Uterus (tissue), 4 donors: Measurements from ENCODE around the gene PDXP. TPM values are rescaled to one million over a fixed set of nuclear protein-coding genes. Genes with fewer than 3 reads are reported as not detected.

Experiments used
- DNase-seq, 2 donors: peaks; one replicate each; pipeline ENCODE4 v3.0.0-alpha.2; 2019 to 2020
- H3K27ac ChIP-seq, 2 donors: fragments of 200-600 bp; sonication (generic); 1 replicate in 1 of 2; 2 replicates in 1 of 2; pipeline ENCODE4 v1.5.1; 2016 to 2018
- H3K27me3 ChIP-seq, 2 donors: fragments of 200-600 bp; sonication (generic); one replicate each; pipeline ENCODE4 v1.5.1; 2018 to 2019; ENCODE audit warnings: control low read depth in 1 of 2
- H3K36me3 ChIP-seq, 2 donors: fragments of 200-600 bp; sonication (generic); one replicate each; pipeline ENCODE4 v1.5.1; 2019; ENCODE audit warnings: control low read depth in 1 of 2
- H3K4me1 ChIP-seq, 2 donors: fragments of 200-600 bp; sonication (generic); one replicate each; pipeline ENCODE4 v1.5.1; 2018 to 2019; ENCODE audit warnings: control low read depth in 1 of 2
- H3K4me3 ChIP-seq, 2 donors: fragments of 200-600 bp; sonication (generic); 1 replicate in 1 of 2; 2 replicates in 1 of 2; pipeline ENCODE4 v1.5.1; 2018 to 2019; ENCODE audit warnings: mild to moderate bottlenecking in 1 of 2
- H3K9me3 ChIP-seq, 2 donors: fragments of 200-600 bp; sonication (generic); one replicate each; pipeline ENCODE4 v1.5.1; 2019; ENCODE audit warnings: control low read depth in 1 of 2
- POLR2A ChIP-seq, 2 donors: fragments of 450-650 bp; IDR thresholded peaks; one replicate each; pipeline ENCODE4 v1.6.1; 2016; ENCODE audit warnings: antibody characterized with exemption in 2 of 2, mild to moderate bottlenecking in 1 of 2, moderate library complexity in 1 of 2
- intact Hi-C: fragments of 100-400 bp; cut with DNase I; formaldehyde crosslinking; loops from one replicate; pipeline ENCODE4 v1.15.1; 2023; ENCODE audit warnings: low total_unique reads
- total RNA-seq, 4 donors: library from RNA; depleted of rRNA in 3 of 4; stranded (reverse); fragments of >200 nt in 3 of 4; gene quantifications; one replicate each; pipeline versions ENCODE4 v1.1.0 to v1.2.4, GENCODE V29; 2014 to 2023
- TF ChIP-seq, protein P1 (sequence below), 4 experiments: fragments of 200-600 bp in 2 of 4; fragments of 450-650 bp in 2 of 4; sonication (generic) in 2 of 4; IDR thresholded peaks; one replicate each; pipeline ENCODE4 v1.5.1; 2016 to 2019; ENCODE audit warnings: antibody characterized with exemption in 4 of 4, mild to moderate bottlenecking in 2 of 4, moderate library complexity in 1 of 4
- donor health status: DM: yes; HTN: yes; CAD: no.

The PDXP gene
- total RNA-seq, 4 donors from 2014 or later = 0.88 to 10.7 (median 3.7) TPM

DNA sequence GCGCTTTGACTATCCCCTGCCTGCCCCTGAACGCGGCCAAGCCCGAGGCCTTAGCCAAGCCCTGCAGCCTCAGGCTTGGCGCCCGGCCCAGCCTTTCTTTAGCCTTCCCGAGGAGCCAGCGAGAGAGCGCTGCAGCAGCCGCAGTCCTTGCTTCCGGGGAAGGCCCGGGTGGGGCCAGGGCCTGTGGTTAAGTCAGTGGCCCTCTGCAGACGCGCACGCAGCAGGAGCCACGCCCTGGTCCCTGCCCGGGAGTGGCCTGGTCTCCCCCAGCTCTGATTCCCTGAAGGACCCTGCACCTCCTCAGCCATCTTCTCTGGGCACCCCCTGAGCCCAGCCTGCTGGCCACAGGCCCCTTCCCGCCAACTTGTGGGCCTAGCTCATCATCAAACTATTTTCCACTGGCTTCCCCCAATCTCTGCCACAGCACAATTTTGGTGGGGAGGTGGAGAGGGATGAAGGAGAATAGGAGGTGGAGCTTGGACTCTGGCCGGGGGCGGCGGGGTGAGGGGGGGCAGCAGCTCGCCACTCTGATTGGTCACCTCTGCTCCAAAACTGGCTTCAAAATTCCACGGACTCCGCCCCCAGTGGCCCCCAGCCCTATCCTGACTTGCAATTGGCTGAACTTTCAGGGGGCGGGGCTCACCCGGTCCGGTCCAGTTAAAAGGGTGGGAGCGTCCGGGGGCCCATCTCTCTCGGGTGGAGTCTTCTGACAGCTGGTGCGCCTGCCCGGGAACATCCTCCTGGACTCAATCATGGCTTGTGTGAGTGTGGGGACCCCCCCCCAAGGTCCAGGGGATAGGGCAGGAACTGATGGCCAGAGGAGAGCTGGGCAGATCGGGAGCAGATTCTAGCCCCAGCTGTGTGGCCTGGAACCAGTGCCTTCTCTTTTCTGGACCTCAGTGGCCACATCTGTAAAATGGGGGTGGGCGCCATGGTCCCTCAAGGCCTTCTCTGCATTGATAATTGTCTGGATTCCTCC lies 16.7 kb downstream of the PDXP start, which contains the start of gene LGALS1:
TSS of gene LGALS1 (plus strand) at position 686 of the 979 bp plus-strand sequence. CDS start at position 753, 67 bp downstream.
- intact Hi-C loops = no loop called here
- DNase-seq = peak; percentile 100
- TF ChIP-seq, protein P1, sequence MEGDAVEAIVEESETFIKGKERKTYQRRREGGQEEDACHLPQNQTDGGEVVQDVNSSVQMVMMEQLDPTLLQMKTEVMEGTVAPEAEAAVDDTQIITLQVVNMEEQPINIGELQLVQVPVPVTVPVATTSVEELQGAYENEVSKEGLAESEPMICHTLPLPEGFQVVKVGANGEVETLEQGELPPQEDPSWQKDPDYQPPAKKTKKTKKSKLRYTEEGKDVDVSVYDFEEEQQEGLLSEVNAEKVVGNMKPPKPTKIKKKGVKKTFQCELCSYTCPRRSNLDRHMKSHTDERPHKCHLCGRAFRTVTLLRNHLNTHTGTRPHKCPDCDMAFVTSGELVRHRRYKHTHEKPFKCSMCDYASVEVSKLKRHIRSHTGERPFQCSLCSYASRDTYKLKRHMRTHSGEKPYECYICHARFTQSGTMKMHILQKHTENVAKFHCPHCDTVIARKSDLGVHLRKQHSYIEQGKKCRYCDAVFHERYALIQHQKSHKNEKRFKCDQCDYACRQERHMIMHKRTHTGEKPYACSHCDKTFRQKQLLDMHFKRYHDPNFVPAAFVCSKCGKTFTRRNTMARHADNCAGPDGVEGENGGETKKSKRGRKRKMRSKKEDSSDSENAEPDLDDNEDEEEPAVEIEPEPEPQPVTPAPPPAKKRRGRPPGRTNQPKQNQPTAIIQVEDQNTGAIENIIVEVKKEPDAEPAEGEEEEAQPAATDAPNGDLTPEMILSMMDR (IDR thresholded peaks at IDR 0.05) = peak; percentile 16 to 54 (median 39)
- peak; percentile 47 to 74 for TF ChIP-seq POLR2A (IDR thresholded peaks at IDR 0.05)
- no peaks in the 10 kb centered on the region for H3K27me3 ChIP-seq
- peaks cover 3 to 18% of the 10 kb centered on the region in 2 donors for H3K4me1 ChIP-seq
- peak within 1 kb of the TSS; percentile 68 to 78 for H3K4me3 ChIP-seq
- no peaks in the 10 kb centered on the region for H3K9me3 ChIP-seq
- peak within 1 kb of the TSS; percentile 93 to 99 for H3K27ac ChIP-seq
- H3K36me3 ChIP-seq = no peaks in the 10 kb centered on the region

DNA sequence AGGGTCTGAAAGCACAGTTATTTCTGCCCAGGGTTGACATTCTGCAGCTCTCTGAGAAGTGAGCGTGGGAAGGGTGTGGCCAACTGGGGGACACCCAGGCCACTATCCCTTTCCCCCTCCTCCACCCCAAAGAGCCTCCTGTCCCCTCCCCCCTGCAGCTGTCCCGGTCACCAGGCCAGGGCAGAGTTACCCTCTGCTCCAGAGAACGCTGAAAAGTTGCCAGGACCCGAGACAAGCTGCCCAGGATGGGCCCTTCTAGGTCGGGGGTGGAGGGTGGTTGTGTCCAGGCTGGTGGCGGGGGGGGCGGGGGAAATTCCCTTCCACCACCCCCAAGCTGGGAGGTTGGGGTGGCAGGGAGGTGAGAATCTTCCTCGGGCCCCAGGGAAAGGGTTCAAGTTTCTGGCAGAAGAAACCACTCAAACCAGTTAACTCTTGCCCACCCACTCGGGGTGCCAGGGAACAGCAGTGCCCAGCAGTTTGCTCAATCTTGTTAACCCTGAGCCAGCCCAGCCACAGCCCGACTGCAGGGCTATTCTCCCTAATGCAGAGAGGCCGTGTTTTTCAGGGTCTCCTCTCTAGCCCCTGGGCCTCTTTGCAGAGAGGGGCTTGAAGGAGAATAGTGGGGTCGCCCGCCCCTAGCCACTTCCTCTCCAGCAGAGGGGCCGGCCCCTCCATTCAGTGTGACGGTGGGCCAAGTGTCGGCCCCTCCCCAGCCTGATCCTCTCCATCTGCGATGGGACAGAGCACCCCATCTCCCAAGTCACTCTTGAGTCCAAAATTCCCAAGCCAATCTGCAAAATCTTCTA lies 17.6 kb downstream of the PDXP start:
- peak overlapping the region; percentile 68 to 78 for H3K4me3 ChIP-seq
- no peaks in the 10 kb centered on the region for H3K27me3 ChIP-seq
- no peak for TF ChIP-seq POLR2A (IDR thresholded peaks at IDR 0.05)
- TF ChIP-seq, protein P1 (IDR thresholded peaks at IDR 0.05) = no peak
- H3K4me1 ChIP-seq = peaks cover 3 to 18% of the 10 kb centered on the region in 2 donors
- peak overlapping the region; percentile 93 to 99 for H3K27ac ChIP-seq
- no peaks in the 10 kb centered on the region for H3K36me3 ChIP-seq
- intact Hi-C loops = no loop called here
- no peaks in the 10 kb centered on the region for H3K9me3 ChIP-seq
- DNase-seq = peak; percentile 55 to 69

DNA sequence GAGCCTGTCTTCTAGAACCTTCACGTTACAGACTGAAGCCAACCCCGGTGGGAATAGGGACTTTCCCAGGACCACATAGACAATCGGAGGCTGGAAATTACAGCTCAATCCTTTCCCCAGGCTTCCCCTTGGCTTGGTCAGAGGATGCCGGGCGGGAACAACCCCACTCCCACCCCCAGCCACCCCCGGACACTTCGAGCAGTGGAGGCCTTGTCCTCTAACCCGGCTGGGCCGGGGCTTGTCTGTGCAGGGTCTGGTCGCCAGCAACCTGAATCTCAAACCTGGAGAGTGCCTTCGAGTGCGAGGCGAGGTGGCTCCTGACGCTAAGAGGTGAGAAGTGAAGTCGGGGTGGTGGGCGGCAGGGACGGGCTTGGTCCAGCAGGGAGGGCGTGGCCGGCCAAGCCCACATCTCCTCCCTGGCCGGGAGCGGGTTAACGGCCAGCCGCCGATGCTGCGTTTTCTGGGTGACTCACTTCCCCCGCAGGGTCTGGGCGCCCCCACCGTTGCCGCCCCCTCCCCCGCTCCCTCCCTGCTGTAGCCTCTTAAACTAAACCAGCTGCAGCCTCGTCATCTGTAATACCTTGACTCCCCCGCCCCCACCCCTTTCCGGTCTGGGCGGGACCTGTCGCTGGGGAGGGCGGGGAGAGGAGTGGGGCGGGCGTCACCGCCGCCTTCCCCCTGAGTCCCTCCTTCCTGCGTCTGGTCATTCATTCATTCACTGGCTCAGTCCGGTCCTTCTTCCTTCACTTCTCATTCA lies 18.4 kb downstream of the PDXP start:
- Histone ChIP-seq H3K4me1 (peaks cover 3 to 24% of the 10 kb centered on the region in 2 donors), H3K27me3 (no peaks in the 10 kb centered on the region), H3K36me3 (no peaks in the 10 kb centered on the region), H3K27ac (peak overlapping the region; percentile 93 to 99), H3K4me3 (peak overlapping the region; percentile 68 to 78), H3K9me3 (no peaks in the 10 kb centered on the region)
- peak in 1 of 2 donors; percentile 68 for TF ChIP-seq POLR2A (IDR thresholded peaks at IDR 0.05)
- TF ChIP-seq, protein P1 (IDR thresholded peaks at IDR 0.05) = no peak
- DNase-seq = peak; percentile 96 to 98
- intact Hi-C loops = no loop called here

DNA sequence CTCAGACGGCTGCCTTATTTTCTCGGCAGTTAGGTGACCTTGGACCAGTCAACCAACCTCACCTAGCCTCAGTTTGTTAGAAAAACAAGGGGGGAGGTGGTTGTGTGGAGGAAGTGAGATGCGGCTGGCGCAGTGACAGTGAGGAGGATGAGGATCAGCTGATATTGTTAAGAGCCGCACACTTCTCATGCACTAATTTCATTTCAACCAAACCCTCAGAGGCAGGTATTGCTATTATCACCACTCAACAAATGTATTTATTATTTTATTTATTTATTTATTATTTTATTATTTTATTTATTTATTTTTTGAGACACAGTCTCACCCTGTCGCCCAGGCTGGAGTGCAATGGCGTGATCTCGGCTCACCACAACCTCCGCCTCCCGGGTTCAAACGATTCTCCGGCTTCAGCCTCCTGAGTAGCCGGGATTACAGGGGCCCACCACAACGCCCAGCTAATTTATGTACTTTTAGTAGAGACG lies 19.0 kb downstream of the PDXP start:
- TF ChIP-seq POLR2A (IDR thresholded peaks at IDR 0.05) = no peak
- TF ChIP-seq, protein P1 (IDR thresholded peaks at IDR 0.05) = no peak

More for the DNA sequence above, 19.0 kb downstream of the PDXP start:
- H3K27me3 ChIP-seq = no peaks in the 10 kb centered on the region
- no peaks in the 10 kb centered on the region for H3K36me3 ChIP-seq
- intact Hi-C loops = no loop called here
- peaks cover 3 to 24% of the 10 kb centered on the region in 2 donors for H3K4me1 ChIP-seq
- no peaks in the 10 kb centered on the region for H3K9me3 ChIP-seq
- H3K4me3 ChIP-seq = peak overlapping the region; percentile 68 to 78
- H3K27ac ChIP-seq = peak overlapping the region; percentile 93 to 99
- DNase-seq = no peak
